Measurements from ENCODE around the gene SLC7A14. TPM values are rescaled to one million over a fixed set of nuclear protein-coding genes. Genes with fewer than 3 reads are reported as not detected.

SLC7A14 gene
- total and polyA plus RNA-seq, 2 donors (not counting 1 experiment from before 2014, with no cell fraction given) = not detected

GRCh38 chr3:170551252-170551651 is 34.6 kb downstream of the SLC7A14 start:
- 50% methylated on average over 2 of the region's 2 CpGs for WGBS (ENCODE audit: insufficient coverage)
- no peaks in the 10 kb centered on the region for H3K4me1 Mint-ChIP-seq
- ChIA-PET CTCF (no interaction called here), POLR2A (no interaction called here)
- H3K27ac Mint-ChIP-seq = no peak overlapping the region
- Histone ChIP-seq H3K9ac (ENCODE audit: low read length) (no peak overlapping the region), H3K27me3 (replicated peaks in 1 of 4; ENCODE audit: control extremely low read depth in 1 of 4, control insufficient read depth in 3 of 4, insufficient read depth in 4 of 4, low read length in 3 of 4) (peaks cover 0 to 7% (median 0%) of the 10 kb centered on the region in 4 experiments), H3K27ac (ENCODE audit: low read length in 2 of 2) (no peak overlapping the region), H3K9me3 (ENCODE audit: control extremely low read depth in 1 of 3, control insufficient read depth in 2 of 3, insufficient read depth in 1 of 3, low read length in 2 of 3) (no peaks in the 10 kb centered on the region), H2AFZ (ENCODE audit: insufficient read depth, low read depth, low read length, poor library complexity, severe bottlenecking) (no peak overlapping the region), H3K4me1 (ENCODE audit: control insufficient read depth in 2 of 2, insufficient read depth in 2 of 2, low read length in 2 of 2) (no peaks in the 10 kb centered on the region), H3K79me2 (ENCODE audit: control insufficient read depth, insufficient read depth, low read length) (no peaks in the 10 kb centered on the region), H3K4me3 (ENCODE audit: control extremely low read depth in 1 of 5, extremely low read depth in 1 of 5, insufficient read depth in 1 of 5, low read depth in 2 of 5, low read length in 4 of 5) (no peak overlapping the region), H4K20me1 (ENCODE audit: control insufficient read depth, insufficient read depth, low read length, poor library complexity, severe bottlenecking) (no peaks in the 10 kb centered on the region), H3K36me3 (replicated peaks in 1 of 2; ENCODE audit: control extremely low read depth in 1 of 2, control insufficient read depth in 1 of 2, extremely low read depth in 1 of 2, insufficient read depth in 2 of 2, low read length in 1 of 2) (no peaks in the 10 kb centered on the region), H3K4me2 (replicated peaks; ENCODE audit: low read depth, low read length, poor library complexity, severe bottlenecking) (no peak overlapping the region)
- no peak overlapping the region for H3K4me3 Mint-ChIP-seq
- TF ChIP-seq CTCF (IDR thresholded peaks at IDR 0.05) = no peak
- no peak for TF ChIP-seq EZH2 (IDR thresholded peaks at IDR 0.05; ENCODE audit: borderline replicate concordance, insufficient read depth, low read depth, low read length, poor library complexity, severe bottlenecking)
- intact Hi-C loops (cut with micrococcal nuclease) = no loop called here
- H3K9me3 Mint-ChIP-seq (ENCODE audit: insufficient read depth) = no peaks in the 10 kb centered on the region
- ATAC-seq (ENCODE audit: low read depth) (no peak), DNase-seq (no peak)
- H3K27me3 Mint-ChIP-seq = peaks cover 28% of the 10 kb centered on the region

GRCh38 chr3:170542704-170543103 is 43.2 kb downstream of the SLC7A14 start:
- Histone ChIP-seq H3K4me1 (ENCODE audit: control insufficient read depth in 2 of 2, insufficient read depth in 2 of 2, low read length in 2 of 2) (no peaks in the 10 kb centered on the region), H2AFZ (ENCODE audit: insufficient read depth, low read depth, low read length, poor library complexity, severe bottlenecking) (no peak overlapping the region), H3K36me3 (replicated peaks in 1 of 2; ENCODE audit: control extremely low read depth in 1 of 2, control insufficient read depth in 1 of 2, extremely low read depth in 1 of 2, insufficient read depth in 2 of 2, low read length in 1 of 2) (no peaks in the 10 kb centered on the region), H3K27me3 (replicated peaks in 1 of 4; ENCODE audit: control extremely low read depth in 1 of 4, control insufficient read depth in 3 of 4, insufficient read depth in 4 of 4, low read length in 3 of 4) (peaks cover 0 to 5% (median 0%) of the 10 kb centered on the region in 4 experiments), H3K9me3 (ENCODE audit: control extremely low read depth in 1 of 3, control insufficient read depth in 2 of 3, insufficient read depth in 1 of 3, low read length in 2 of 3) (no peaks in the 10 kb centered on the region), H3K4me2 (replicated peaks; ENCODE audit: low read depth, low read length, poor library complexity, severe bottlenecking) (no peak overlapping the region), H3K4me3 (ENCODE audit: control extremely low read depth in 1 of 5, extremely low read depth in 1 of 5, insufficient read depth in 1 of 5, low read depth in 2 of 5, low read length in 4 of 5) (no peak overlapping the region), H4K20me1 (ENCODE audit: control insufficient read depth, insufficient read depth, low read length, poor library complexity, severe bottlenecking) (no peaks in the 10 kb centered on the region), H3K79me2 (ENCODE audit: control insufficient read depth, insufficient read depth, low read length) (no peaks in the 10 kb centered on the region), H3K9ac (ENCODE audit: low read length) (no peak overlapping the region), H3K27ac (ENCODE audit: low read length in 2 of 2) (no peak overlapping the region)
- ATAC-seq (ENCODE audit: low read depth) (no peak), DNase-seq (no peak)
- no peak overlapping the region for H3K4me3 Mint-ChIP-seq
- ChIA-PET CTCF (no interaction called here), POLR2A (no interaction called here)
- H3K27me3 Mint-ChIP-seq = peaks cover 23% of the 10 kb centered on the region
- intact Hi-C loops (cut with micrococcal nuclease) = no loop called here
- no peak for TF ChIP-seq EZH2 (IDR thresholded peaks at IDR 0.05; ENCODE audit: borderline replicate concordance, insufficient read depth, low read depth, low read length, poor library complexity, severe bottlenecking)
- H3K9me3 Mint-ChIP-seq (ENCODE audit: insufficient read depth) = no peaks in the 10 kb centered on the region
- H3K27ac Mint-ChIP-seq = no peak overlapping the region
- WGBS (ENCODE audit: insufficient coverage) = no CpG with 5 or more reads among the region's 3 CpGs
- H3K4me1 Mint-ChIP-seq = no peaks in the 10 kb centered on the region
